Stimulated activated CD8-positive, alpha-beta memory T cell treated with anti-CD3 and anti-CD28 coated beads, Interleukin-15, amount 100 ng/mL, for 1 hour (primary cell): Measurements from ENCODE around the gene SEMA6B.

Experiments used
- DNase-seq: peaks from one replicate; pipeline ENCODE4 v3.0.0-alpha.2; 2020; ENCODE audit warnings: low read depth

Gene SEMA6B

DNA sequence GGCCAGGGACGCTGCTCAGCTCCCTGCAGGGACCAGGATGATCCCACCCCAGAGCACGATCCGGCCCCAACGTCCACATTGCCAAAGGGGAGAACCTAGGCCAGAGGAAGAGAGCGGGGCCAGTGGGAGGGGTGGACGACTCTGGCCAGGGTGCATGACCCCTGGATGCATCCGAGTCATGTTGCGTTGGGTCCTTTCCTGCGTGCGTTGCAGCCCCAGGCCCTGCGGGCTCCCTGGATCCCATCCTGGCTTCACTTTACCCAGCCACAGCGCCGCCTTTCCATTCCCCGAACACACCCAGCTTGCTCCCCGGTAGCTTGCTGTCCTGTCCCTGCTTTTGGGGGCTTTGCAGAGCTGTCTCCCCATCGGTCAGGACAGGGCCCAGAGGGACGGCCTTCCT is 51.7 kb downstream of the SEMA6B start:
- DNase-seq: no peak

DNA sequence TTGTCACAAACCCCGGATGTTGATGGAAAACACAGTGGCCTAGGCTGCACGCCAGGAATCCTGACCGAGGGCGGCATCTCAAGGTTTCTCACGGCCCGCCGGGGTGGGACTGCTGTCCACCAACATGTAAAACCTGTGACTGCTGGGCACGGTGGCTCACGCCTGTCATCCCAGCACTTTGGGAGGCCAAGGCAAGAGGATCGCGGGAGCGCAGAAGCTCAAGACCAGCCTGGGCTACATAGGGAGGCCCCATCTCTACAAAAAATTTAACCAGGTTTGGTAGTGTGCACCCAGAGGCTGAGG is 52.4 kb downstream of the SEMA6B start:
- DNase-seq: no peak

DNA sequence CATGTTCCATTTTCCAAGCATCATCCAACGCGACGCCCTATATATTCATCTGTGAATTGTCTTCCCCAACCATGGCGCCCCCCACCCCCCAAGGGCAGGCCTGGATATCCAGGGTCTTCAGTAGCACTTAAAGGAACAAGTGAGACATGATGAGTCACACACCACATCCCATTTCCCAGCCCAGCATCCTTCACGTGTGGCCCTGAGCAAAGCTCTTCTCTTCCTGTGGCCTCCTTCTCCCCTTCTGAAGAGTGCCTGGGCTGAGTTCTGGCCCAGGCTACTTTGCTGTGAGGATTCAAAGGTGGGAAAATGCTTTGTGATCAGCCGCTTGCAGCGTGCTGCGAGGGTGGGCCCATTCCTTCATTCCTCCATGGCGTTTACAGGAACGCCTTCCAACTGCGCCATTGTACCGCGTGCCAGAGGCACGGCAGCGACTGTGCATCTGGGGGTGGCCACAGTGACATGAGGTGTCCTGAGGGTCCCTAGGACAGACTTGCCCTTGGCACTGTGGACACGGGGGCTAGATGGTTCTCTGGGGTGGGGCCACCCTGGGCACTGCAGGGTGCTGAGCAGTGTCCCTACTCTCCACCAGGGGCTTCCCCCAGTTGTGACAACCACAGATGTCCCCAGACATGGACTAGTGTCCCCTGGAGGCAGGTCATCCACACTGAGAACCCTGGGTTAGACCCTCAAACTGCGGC is 52.9 kb downstream of the SEMA6B start:
- no peak for DNase-seq

DNA sequence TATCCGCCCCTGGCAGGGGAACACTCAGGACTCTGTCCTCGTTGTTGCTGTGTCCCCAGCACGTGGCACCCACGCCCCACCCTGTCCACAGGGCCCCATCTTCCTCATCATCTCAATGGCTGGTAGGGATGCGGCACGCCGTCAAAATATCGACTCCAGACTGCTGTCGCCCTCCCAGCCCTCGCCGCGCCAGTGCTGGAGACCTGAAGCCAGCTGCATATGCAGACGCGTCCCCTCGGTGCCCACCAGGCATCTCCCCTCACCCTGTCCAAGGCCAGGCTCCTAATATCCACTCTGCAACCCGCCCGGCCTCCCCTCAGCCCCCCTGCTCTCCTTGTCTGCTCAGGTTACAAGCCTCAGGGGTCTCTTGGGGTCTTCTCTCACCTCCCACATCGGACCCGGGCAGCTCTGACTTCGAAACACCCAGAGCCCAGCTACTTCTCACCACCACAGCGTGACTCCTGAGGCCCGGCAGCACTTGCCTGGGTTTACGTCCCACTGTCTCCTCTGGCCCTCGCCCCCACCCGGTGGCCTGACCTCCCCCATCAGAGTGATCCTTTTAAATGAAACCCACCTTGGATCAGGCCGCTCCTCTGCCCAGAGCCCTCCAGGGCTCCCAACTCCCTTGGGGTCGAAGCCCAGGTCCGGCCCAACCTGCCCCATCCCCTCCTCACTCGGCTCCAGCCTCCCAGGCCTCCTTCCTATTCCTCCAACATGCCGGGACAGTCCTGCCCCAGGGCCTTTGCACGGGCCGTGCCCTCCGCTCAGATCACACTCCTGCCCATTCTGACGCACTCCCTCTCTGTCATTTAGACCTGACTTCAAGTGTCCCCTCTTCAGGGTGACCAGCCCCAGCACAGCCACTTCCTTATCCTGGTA is 53.7 kb downstream of the SEMA6B start:
- no peak for DNase-seq

DNA sequence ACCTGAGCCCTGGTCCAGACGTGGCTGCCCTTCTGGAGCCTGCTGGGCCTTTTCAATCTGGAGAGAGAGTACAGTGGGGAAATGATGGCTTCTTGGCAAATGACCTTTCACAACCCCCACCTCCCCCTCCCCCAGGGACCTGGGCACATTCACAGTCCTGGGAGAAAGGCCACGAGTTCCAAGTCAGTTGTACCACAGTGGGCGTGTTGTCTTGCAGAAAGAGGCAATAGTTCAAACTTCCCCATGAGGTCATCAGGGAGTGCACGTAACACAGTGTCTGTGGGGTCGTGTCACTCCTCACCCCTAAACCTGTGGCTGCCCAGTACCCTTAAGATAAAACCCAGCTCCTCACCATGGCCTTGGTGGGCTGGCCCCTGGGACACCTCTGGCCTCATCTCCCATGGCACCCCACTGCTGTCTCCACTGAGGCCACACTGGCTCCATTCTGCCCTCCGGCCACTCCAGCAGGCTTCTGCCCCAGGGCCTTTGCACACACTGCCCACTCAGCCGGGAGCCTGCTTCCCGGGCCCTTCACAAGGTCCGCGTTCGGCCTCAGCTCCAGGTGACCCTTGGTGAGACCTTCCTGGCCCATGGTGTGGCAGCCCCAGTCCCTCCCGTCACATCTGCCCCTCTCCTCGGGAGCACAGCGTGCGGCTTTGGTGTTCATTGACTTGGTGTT is 54.5 kb downstream of the SEMA6B start:
- DNase-seq: no peak

DNA sequence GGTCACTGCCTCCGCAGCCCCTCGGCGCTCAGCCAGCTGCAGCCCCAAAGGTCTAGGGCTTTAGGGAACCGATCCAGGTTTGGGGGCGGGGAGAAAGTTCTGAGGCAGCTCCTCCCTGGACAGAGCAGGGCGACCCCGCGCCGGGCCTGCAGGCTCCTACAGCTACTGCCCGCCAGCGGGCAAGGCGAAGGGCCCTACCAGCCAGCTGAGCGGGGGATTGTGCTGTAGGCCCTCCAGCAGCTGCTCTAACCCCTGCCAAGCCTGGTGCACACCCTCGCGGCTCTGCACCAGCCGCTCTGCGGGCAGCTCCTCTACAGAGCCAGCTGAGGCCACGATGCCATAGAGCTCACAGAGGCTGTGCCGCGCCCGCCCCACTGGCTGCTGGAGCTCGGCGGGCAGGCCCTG is 55.2 kb downstream of the SEMA6B start:
- DNase-seq: no peak

DNA sequence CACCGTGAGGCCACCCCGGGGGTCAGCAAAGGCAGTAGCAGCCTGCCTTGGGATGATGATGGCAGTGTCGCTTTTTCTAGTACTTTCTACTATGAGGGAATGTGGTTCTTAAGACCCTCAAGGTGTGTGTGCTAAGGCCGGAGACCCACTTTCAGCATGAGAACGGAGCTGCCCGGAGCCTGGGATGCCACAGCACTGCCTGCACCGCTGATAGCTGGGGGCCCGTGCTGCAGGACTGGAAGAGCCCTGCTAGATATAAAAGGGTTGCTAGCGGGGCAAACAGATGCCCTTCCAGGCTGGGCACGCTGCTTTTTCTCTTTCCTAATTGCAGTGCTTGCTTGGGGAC is 55.7 kb downstream of the SEMA6B start:
- no peak for DNase-seq

DNA sequence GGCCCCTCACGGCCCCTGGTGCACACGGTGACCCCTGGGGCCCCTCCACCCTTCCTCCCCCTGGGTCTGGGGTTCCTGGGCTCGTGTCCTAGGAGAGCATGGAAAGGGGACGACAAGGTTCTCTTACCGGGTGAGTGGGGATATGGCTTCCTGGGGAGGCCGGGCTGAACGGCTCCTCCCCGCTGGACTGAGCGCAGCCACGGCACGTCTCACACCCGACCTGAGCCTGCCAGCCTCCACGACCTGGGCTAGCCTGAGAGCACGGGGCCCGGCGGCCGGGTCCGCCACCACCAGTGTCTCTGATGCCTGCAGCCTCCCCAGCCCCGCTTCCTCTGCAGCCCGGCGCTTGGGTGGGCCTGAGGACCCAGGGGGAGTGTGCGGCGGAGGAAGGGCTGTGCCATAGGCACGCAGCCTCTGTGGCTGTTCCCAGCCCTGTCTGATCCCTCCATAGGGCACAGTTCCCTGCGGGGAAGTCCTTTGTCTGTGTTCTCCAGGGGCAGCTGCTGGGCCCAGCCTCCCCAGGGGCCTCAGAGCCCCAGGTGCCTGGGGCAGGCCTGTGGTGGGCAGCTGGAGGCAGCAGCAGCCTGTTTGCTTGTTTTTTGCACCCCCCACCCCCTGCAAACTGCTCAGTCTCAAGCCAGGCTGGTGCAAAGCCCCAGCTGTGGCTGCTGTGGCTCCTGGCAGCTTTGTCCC is 56.2 kb downstream of the SEMA6B start:
- no peak for DNase-seq

DNA sequence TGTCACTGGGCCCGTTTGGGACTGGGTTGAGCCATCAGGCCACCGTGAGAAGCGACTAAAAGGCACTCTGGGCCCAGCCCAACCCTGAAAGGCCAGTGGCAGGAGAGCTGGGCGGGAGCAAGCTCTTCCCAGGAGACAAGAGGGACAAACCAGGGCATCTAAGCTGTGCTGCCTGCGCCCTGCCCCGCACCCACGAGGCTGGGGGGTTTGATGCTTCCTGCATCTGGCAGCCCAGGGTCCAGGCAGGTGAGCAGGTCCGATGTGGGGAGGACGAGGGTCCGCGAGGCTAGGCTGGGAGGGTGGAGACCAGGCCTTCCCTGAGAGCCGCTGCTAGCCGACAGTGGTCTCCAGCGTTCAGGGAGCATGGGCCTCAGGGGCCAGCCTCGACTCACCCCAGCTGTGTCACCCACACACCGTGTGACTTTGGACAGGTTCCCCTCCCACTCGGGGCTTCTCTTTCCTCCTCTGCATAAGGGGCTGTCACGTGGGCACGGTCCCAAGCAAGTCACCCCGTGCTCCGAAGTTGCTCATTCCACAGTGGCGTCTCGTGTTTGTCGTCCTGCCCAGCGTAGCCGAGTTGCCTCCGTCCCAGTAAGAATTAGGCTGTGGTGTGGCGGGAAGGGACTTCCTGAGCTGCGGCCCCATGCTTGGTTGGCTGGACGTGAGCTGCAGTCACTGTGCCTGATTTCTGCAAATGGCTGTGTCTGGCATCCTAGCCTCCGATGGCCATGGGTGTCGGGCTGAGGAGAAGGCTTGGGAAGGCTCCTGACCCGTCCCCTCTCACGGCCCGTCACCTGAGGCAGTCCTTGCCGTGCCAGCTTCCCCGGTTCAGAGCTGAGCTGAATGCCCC is 57.0 kb downstream of the SEMA6B start:
- no peak for DNase-seq

DNA sequence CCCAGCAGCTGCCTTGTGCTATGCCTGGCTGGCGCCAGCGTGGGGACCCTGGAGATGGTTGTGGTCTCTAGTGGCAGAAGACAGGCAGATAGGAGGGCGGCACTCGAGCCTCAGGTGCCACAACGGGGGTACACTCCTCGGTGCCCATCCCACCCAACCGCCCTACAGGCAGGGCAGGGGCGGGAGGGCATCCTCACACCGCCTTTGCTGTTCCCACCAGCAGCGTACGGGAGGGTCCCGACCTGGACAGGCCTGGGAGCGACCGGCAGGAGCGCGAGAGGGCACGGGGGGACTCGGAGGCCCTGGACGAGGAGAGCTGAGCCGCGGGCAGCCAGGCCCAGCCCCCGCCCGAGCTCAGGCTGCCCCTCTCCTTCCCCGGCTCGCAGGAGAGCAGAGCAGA is 57.8 kb downstream of the SEMA6B start:
- no peak for DNase-seq

DNA sequence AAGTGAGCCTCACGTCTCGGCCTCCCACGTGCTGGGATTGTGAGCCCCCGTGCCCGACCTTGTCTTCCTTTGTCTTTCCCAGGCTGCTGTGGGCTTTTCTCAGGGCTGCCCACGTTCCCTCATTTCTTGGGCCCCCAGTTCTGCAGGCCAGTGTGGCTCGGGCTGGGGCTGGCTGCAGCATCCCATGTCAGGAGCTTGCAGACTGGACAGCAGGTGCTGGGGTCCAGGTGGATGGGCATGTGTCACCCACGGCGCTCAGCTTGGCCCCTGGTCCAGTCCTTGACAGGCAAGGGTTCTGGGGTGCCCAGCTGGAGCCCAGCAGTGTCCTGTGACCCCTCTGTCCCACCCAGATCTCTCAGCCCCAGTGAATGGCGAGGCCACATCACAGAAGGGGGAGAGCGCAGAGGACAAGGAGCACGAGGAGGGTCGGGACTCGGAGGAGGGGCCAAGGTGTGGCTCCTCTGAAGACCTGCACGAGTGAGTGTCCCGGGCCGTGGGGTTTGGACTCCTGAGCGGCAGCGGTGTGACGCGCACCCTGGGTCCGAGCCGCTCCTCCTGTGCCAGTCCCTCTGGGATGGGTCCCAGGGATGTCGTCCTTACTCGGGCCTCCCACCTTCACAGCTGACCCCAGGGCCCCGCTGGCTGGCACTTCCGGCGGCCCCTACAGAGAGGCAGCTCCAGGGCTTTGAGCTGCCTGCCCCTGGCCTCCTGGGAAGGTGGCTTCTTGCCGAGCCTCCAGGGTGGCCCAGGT is 58.5 kb downstream of the SEMA6B start:
- DNase-seq: no peak

DNA sequence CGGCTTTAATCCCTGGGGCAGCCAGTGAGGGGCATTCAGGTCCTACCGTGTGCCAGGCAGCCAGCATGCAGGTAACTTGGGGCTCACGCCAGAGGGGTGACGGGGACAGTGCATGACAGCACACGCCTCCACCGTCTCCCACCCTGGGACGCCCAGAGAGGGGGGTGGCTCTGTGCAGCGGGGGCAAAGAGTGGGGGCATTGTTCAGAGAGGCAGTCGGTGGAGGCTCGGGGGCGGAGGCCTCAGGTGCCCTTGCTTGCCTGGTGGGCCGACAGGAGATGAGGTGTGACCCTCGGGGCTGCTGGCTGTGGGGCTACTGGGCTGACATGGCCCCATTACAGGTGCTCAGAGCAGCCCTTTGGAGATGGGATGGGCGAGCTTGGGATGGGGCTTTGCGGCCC is 59.6 kb downstream of the SEMA6B start:
- DNase-seq: no peak

DNA sequence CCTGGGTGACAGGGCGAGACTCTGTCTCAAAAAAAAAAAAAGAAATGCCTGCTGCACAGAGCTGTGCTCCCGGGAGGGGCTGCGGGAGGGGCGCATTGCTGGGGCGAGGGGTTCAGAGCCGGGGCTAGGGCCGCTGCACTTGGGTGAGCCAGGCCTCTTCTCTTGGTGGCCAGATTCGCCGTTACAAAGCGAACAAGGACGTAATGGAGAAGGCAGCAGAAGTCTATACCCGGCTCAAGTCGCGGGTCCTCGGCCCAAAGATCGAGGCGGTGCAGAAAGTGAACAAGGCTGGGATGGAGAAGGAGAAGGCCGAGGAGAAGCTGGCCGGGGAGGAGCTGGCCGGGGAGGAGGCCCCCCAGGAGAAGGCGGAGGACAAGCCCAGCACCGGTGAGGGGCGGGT is 60.2 kb downstream of the SEMA6B start:
- DNase-seq: no peak

DNA sequence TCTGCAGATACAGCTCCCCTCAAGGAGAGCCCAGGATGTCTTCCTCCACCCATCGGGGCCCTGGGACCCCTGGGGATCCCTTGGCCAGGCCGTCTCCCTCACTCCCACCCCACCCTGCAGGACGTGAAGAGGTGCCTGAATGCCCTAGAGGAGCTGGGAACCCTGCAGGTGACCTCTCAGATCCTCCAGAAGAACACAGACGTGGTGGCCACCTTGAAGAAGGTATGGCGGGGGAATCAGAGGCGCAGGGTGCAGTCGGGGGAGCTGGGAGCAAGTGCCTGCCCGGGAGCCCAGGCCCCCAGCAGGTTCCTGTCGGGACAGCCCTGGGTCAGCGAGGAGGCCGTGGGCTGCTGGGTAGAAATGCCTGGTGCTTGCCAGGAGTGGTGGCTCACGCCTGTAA is 60.8 kb downstream of the SEMA6B start:
- no peak for DNase-seq

DNA sequence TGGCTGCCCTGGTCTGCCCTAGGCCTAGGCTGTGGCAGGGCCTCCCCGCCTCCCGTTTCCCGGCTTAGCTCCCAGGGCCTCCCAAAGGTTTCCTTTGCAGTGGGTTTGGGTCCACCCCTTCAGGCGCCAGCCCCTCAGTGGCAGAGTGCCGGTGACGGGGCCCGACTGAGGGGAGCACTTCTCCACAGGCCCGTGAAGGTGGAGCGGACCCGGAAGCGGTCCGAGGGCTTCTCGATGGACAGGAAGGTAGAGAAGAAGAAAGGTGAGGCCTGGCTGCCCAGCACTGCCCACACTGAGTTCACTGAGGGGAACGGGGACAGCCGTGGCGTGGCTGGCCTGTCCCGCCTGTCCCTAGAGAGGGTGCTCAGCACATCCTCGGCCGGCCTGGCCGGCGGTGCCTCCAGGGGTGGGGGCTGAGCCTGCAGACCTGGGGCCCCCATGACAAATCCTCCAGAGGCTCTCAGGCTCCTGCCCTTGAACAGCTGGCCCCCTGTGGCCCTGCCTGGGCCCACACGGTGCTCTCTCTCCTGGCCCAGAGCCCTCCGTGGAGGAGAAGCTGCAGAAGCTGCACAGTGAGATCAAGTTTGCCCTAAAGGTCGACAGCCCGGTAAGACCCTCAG is 61.6 kb downstream of the SEMA6B start:
- DNase-seq: no peak

DNA sequence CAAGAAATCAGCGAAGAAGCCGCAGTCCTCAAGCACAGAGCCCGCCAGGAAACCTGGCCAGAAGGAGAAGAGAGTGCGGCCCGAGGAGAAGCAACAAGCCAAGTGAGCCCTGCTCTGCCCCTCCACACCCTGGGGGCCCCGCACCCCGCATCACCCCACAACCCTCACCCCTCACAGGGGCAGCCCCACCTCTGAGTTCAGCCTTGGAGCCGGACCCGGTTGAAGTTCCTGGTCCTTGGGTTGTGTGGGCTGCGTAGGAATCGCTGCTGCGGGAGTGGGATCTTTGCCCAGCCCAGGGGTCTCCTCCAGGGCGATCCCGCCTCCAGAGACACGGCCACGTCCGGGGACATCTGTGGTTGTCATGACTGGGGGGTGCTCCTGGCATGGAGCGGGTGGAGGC is 63.2 kb downstream of the SEMA6B start:
- no peak for DNase-seq

DNA sequence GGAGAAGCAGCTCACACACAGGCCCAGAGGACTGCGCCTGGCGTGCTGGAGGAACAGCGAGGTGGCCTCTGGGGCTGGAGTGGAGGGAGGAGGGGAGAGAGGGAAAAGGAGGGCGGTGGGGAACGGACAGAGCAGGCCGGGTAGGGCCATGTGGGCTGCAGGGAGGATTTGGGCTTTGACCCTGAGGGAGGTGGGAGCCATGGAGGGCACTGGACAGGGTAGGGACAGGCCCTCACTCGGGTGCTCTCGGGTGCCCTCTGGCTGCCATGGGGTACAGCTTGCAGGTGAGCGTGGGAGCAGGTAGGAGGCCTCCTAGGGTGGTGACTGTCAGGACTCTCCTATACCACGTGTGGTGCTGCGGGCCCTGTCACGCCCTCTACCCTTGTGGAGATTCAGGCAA is 64.0 kb downstream of the SEMA6B start:
- no peak for DNase-seq

DNA sequence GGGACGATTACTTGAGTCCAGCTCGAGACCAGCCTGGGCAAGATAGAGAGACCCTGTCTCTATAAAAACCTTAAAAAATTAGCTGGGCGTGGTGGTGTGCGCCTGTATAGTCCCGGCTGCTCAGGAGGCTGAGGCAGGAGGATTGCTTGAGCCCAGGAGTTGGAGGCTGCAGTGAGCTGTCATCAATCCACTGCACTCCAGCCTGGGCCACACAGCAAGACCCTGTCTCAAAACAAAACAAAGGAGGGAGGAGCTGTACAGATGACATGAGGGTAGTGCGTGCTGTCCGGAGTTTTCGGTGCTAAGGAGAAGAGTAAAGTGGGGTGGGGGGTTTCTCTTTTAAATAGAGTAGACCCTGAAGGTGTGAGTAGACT is 64.8 kb downstream of the SEMA6B start:
- no peak for DNase-seq

DNA sequence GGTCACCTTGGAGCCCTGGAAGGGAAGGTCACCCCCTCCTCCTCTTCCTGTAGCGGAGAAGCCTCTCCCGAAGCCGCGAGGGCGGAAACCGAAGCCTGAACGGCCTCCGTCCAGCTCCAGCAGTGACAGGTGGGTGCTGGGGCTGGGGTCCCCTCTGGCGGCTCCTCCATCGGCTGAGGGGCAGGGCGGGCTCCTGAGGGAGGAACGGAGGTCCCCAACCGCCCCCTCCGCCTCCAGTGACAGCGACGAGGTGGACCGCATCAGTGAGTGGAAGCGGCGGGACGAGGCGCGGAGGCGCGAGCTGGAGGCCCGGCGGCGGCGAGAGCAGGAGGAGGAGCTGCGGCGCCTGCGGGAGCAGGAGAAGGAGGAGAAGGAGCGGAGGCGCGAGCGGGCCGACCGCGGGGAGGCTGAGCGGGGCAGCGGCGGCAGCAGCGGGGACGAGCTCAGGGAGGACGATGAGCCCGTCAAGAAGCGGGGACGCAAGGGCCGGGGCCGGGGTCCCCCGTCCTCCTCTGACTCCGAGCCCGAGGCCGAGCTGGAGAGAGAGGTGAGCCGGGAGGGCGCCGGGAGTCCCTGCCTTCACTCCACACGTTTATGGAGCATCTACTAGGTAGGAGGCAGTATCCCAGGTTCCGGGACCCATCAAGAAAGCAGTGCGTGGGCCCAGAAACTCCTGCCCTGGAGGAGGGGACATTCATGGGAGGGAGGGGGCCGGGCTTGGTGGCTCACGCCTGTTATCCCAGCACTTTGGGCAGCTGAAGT is 65.4 kb downstream of the SEMA6B start:
- no peak for DNase-seq
